Esophagus muscularis mucosa (tissue), 4 donors: ENCODE data around the gene SAA4. TPM values are rescaled to one million over a fixed set of nuclear protein-coding genes. Genes with fewer than 3 reads are reported as not detected.
"Not testable (repeated sequence)": the region's sequence is repeated elsewhere in the genome, so short reads cannot be mapped to it uniquely, and the experiment has no call there.

Experiments
- DNase-seq: peaks from one replicate; pipeline ENCODE4 v3.0.0-alpha.2; 2017; ENCODE audit errors: extremely low spot score
- H3K27ac ChIP-seq, 4 donors: fragments of 200-600 bp; sonication (generic); replicated peaks in 1 of 4; 1 replicate in 3 of 4; 2 replicates in 1 of 4; pipeline ENCODE4 v1.5.1; 2016 to 2019; ENCODE audit warnings: mild to moderate bottlenecking in 1 of 4
- H3K27me3 ChIP-seq, 4 donors: fragments of 200-600 bp; sonication (generic); one replicate each; pipeline versions ENCODE4 v1.5.1 to v1.6.0; 2016 to 2019
- H3K36me3 ChIP-seq, 4 donors: fragments of 200-600 bp; sonication (generic); one replicate each; pipeline ENCODE4 v1.5.1; 2016 to 2019
- H3K4me1 ChIP-seq, 4 donors: fragments of 200-600 bp; sonication (generic); one replicate each; pipeline ENCODE4 v1.5.1; 2016 to 2019
- H3K4me3 ChIP-seq, 4 donors: fragments of 200-600 bp; sonication (generic); 1 replicate in 2 of 4; 2 replicates in 2 of 4; pipeline ENCODE4 v1.5.1; 2016 to 2019; ENCODE audit warnings: mild to moderate bottlenecking in 4 of 4, moderate library complexity in 1 of 4
- H3K9me3 ChIP-seq, 4 donors: fragments of 200-600 bp; sonication (generic); 1 replicate in 3 of 4; 2 replicates in 1 of 4; pipeline ENCODE4 v1.5.1; 2016 to 2019
- CTCF ChIP-seq, 3 experiments: fragments of 200-600 bp in 2 of 3; fragments of 450-650 bp in 1 of 3; sonication (generic) in 2 of 3; IDR thresholded peaks; one replicate each; pipeline ENCODE4 v1.5.1; 2017 to 2019; ENCODE audit warnings: antibody characterized with exemption in 3 of 3, mild to moderate bottlenecking in 2 of 3, moderate library complexity in 1 of 3
- EP300 ChIP-seq: sonication (generic); formaldehyde crosslinking; IDR thresholded peaks from one replicate; pipeline ENCODE4 v1.6.1; 2017; ENCODE audit warnings: antibody characterized with exemption
- POLR2A ChIP-seq: fragments of 450-650 bp; IDR thresholded peaks from one replicate; pipeline ENCODE4 v1.6.1; 2017; ENCODE audit warnings: antibody characterized with exemption, moderate library complexity, mild to moderate bottlenecking, low read depth
- POLR2AphosphoS5 ChIP-seq, 2 donors: sonication (generic); formaldehyde crosslinking; IDR thresholded peaks; one replicate each; pipeline ENCODE4 v1.6.1; 2017; ENCODE audit warnings: antibody characterized with exemption in 2 of 2
- WGBS: methylation state at CpG from one replicate; pipeline ENCODE4 v1.1.5; 2018; 5-methylcytosine and 5-hydroxymethylcytosine counted together
- intact Hi-C: fragments of 100-400 bp; cut with DNase I; formaldehyde crosslinking; loops from one replicate; pipeline ENCODE4 v1.15.1; 2023
- total RNA-seq, 4 donors: library from RNA; depleted of rRNA; stranded (reverse); fragments of >200 nt; gene quantifications; one replicate each; pipeline versions ENCODE4 v1.1.0 to v1.2.1, GENCODE V29; 2016

The SAA4 gene
- total RNA-seq, 4 donors from 2014 or later = not detected

- intact Hi-C loops = no loop called here
- H3K27me3 ChIP-seq = peaks cover 0 to 30% (median 0%) of the 10 kb centered on the region in 4 donors
- H3K4me3 ChIP-seq = no peak overlapping the region
- no peak for DNase-seq
- no peak overlapping the region for H3K27ac ChIP-seq
- no peaks in the 10 kb centered on the region for H3K36me3 ChIP-seq
- WGBS = 8% methylated on average over 6 of the region's 6 CpGs
- no peaks in the 10 kb centered on the region for H3K4me1 ChIP-seq
- H3K9me3 ChIP-seq = no peaks in the 10 kb centered on the region
- no peak for TF ChIP-seq CTCF (IDR thresholded peaks at IDR 0.05)
- TF ChIP-seq POLR2A = no peak
- no peak for TF ChIP-seq POLR2AphosphoS5 (IDR thresholded peaks at IDR 0.05)
- TF ChIP-seq EP300 = no peak
Observed at GRCh38 chr11:18203723-18204122, 32.9 kb downstream of the SAA4 start.

GRCh38 chr11:18197738-18198137 lies 38.9 kb downstream of the SAA4 start:
- H3K27me3 ChIP-seq, H3K4me3 ChIP-seq, H3K27ac ChIP-seq, H3K4me1 ChIP-seq, H3K9me3 ChIP-seq, intact Hi-C loops, DNase-seq, H3K36me3 ChIP-seq: not testable (repeated sequence)
- WGBS = 79% methylated on average over 3 of the region's 3 CpGs

- Histone ChIP-seq H3K4me1 (no peaks in the 10 kb centered on the region), H3K27ac (no peak overlapping the region), H3K27me3 (no peaks in the 10 kb centered on the region), H3K4me3 (no peak overlapping the region), H3K9me3 (no peaks in the 10 kb centered on the region), H3K36me3 (no peaks in the 10 kb centered on the region)
- 88% methylated on average over 2 of the region's 2 CpGs for WGBS
- DNase-seq = no peak
- TF ChIP-seq EP300 (no peak), POLR2AphosphoS5 (IDR thresholded peaks at IDR 0.05) (no peak), POLR2A (no peak)
- intact Hi-C loops = no loop called here
Observed at GRCh38 chr11:18196532-18196931, 40.1 kb downstream of the SAA4 start.

GRCh38 chr11:18193010-18193409 lies 43.6 kb downstream of the SAA4 start:
- Histone ChIP-seq H3K4me1 (no peaks in the 10 kb centered on the region), H3K9me3 (no peaks in the 10 kb centered on the region), H3K4me3 (no peak overlapping the region), H3K36me3 (no peaks in the 10 kb centered on the region), H3K27me3 (peaks cover 0 to 3% (median 0%) of the 10 kb centered on the region in 4 donors), H3K27ac (no peak overlapping the region)
- no peak for TF ChIP-seq CTCF (IDR thresholded peaks at IDR 0.05)
- TF ChIP-seq POLR2A = no peak
- intact Hi-C loops = no loop called here
- DNase-seq = no peak
- WGBS = 19% methylated on average over 4 of the region's 4 CpGs

GRCh38 chr11:18191376-18191775 lies 45.2 kb downstream of the SAA4 start:
- no peaks in the 10 kb centered on the region for H3K9me3 ChIP-seq

GRCh38 chr11:18189476-18190245 lies 46.9 kb downstream of the SAA4 start:
- H3K4me3 ChIP-seq, H3K27me3 ChIP-seq, DNase-seq, intact Hi-C loops, H3K36me3 ChIP-seq, H3K27ac ChIP-seq, H3K4me1 ChIP-seq, H3K9me3 ChIP-seq: not testable (repeated sequence)
- WGBS = 92% methylated on average over 32 of the region's 34 CpGs

More at GRCh38 chr11:18191376-18191775, 45.2 kb downstream of the SAA4 start:
- intact Hi-C loops = no loop called here
- H3K27ac ChIP-seq = no peak overlapping the region
- no peak overlapping the region for H3K4me3 ChIP-seq
- no peaks in the 10 kb centered on the region for H3K4me1 ChIP-seq
- no peaks in the 10 kb centered on the region for H3K36me3 ChIP-seq
- TF ChIP-seq POLR2A = no peak
- TF ChIP-seq EP300 = no peak
- TF ChIP-seq POLR2AphosphoS5 (IDR thresholded peaks at IDR 0.05) = no peak
- TF ChIP-seq CTCF (IDR thresholded peaks at IDR 0.05) = no peak
- H3K27me3 ChIP-seq = peaks cover 0 to 3% (median 0%) of the 10 kb centered on the region in 4 donors
- 84% methylated on average over 3 of the region's 3 CpGs for WGBS
- no peak for DNase-seq
